ENCODE results near the gene TMEM135. TPM values are rescaled to one million over a fixed set of nuclear protein-coding genes. Genes with fewer than 3 reads are reported as not detected.

TMEM135 gene
- total RNA-seq, 1 donor from 2014 or later = 16.4 TPM

- Histone ChIP-seq H3K27ac (replicated peaks) (no peak overlapping the region), H3K4me1 (peaks cover 9% of the 10 kb centered on the region), H3K36me3 (peaks cover 44% of the 10 kb centered on the region), H3K27me3 (ENCODE audit: low read depth) (no peaks in the 10 kb centered on the region), H3K9me3 (replicated peaks) (no peaks in the 10 kb centered on the region), H3K4me3 (no peak overlapping the region)
- no peak for TF ChIP-seq CTCF (IDR thresholded peaks at IDR 0.05; ENCODE audit: borderline replicate concordance)
- intact Hi-C loops (cut with micrococcal nuclease) = no loop called here
- DNase-seq = no peak
These were observed 287.7 kb downstream of the TMEM135 start for GRCh38 chr11:87325490-87325872.

GRCh38 chr11:87326594-87326993 is 288.9 kb downstream of the TMEM135 start:
- H3K4me1 ChIP-seq = peaks cover 12% of the 10 kb centered on the region
- no peak for TF ChIP-seq CTCF (IDR thresholded peaks at IDR 0.05; ENCODE audit: borderline replicate concordance)
- H3K4me3 ChIP-seq = no peak overlapping the region
- no peaks in the 10 kb centered on the region for H3K27me3 ChIP-seq (ENCODE audit: low read depth)
- peaks cover 37% of the 10 kb centered on the region for H3K36me3 ChIP-seq
- DNase-seq = no peak
- H3K9me3 ChIP-seq (replicated peaks) = no peaks in the 10 kb centered on the region
- intact Hi-C loops (cut with micrococcal nuclease) = no loop called here
- H3K27ac ChIP-seq (replicated peaks) = no peak overlapping the region

GRCh38 chr11:87329172-87329571 is 291.4 kb downstream of the TMEM135 start:
- H3K27ac ChIP-seq (replicated peaks) = peak overlapping the region; percentile 71

GRCh38 chr11:87330187-87330601 is 292.5 kb downstream of the TMEM135 start:
- no peak for DNase-seq
- intact Hi-C loops (cut with micrococcal nuclease) = no loop called here
- Histone ChIP-seq H3K4me1 (peaks cover 12% of the 10 kb centered on the region), H3K36me3 (peaks cover 14% of the 10 kb centered on the region), H3K4me3 (no peak overlapping the region), H3K27ac (replicated peaks) (peak overlapping the region; percentile 71), H3K9me3 (replicated peaks) (peaks cover 6% of the 10 kb centered on the region), H3K27me3 (ENCODE audit: low read depth) (no peaks in the 10 kb centered on the region)
- no peak for TF ChIP-seq CTCF (IDR thresholded peaks at IDR 0.05; ENCODE audit: borderline replicate concordance)

More at GRCh38 chr11:87329172-87329571, 291.4 kb downstream of the TMEM135 start:
- H3K27me3 ChIP-seq (ENCODE audit: low read depth) = no peaks in the 10 kb centered on the region
- no peak overlapping the region for H3K4me3 ChIP-seq
- peaks cover 6% of the 10 kb centered on the region for H3K9me3 ChIP-seq (replicated peaks)
- DNase-seq = no peak
- intact Hi-C loops (cut with micrococcal nuclease) = no loop called here
- H3K36me3 ChIP-seq = peaks cover 19% of the 10 kb centered on the region
- TF ChIP-seq CTCF (IDR thresholded peaks at IDR 0.05; ENCODE audit: borderline replicate concordance) = no peak
- peaks cover 12% of the 10 kb centered on the region for H3K4me1 ChIP-seq

- H3K27ac ChIP-seq (replicated peaks) = peak overlapping the region; percentile 71
- no peak for DNase-seq
- TF ChIP-seq CTCF (IDR thresholded peaks at IDR 0.05; ENCODE audit: borderline replicate concordance) = no peak
- no peak overlapping the region for H3K4me3 ChIP-seq
- H3K27me3 ChIP-seq (ENCODE audit: low read depth) = no peaks in the 10 kb centered on the region
- peaks cover 12% of the 10 kb centered on the region for H3K9me3 ChIP-seq (replicated peaks)
- H3K36me3 ChIP-seq = peaks cover 13% of the 10 kb centered on the region
- peaks cover 12% of the 10 kb centered on the region for H3K4me1 ChIP-seq
- intact Hi-C loops (cut with micrococcal nuclease) = no loop called here
These were observed 293.5 kb downstream of the TMEM135 start for GRCh38 chr11:87331273-87331672.
